Measurements from ENCODE around the gene KIF19.
A peak's percentile ranks its signal among the peaks of the same experiment; 100 is the strongest.

The KIF19 gene

GRCh38 chr17:74367206-74367605, 41.2 kb downstream of the KIF19 start, which contains the start of gene GPR142:
GPR142 (plus strand) TSS chr17:74367506; CDS start chr17:74369541, 2,035 bp downstream.
- no peak for DNase-seq

GRCh38 chr17:74368341-74369081, 42.5 kb downstream of the KIF19 start:
- peak; percentile 65 for DNase-seq

GRCh38 chr17:74369221-74369620, 43.2 kb downstream of the KIF19 start:
- DNase-seq = no peak

DNA sequence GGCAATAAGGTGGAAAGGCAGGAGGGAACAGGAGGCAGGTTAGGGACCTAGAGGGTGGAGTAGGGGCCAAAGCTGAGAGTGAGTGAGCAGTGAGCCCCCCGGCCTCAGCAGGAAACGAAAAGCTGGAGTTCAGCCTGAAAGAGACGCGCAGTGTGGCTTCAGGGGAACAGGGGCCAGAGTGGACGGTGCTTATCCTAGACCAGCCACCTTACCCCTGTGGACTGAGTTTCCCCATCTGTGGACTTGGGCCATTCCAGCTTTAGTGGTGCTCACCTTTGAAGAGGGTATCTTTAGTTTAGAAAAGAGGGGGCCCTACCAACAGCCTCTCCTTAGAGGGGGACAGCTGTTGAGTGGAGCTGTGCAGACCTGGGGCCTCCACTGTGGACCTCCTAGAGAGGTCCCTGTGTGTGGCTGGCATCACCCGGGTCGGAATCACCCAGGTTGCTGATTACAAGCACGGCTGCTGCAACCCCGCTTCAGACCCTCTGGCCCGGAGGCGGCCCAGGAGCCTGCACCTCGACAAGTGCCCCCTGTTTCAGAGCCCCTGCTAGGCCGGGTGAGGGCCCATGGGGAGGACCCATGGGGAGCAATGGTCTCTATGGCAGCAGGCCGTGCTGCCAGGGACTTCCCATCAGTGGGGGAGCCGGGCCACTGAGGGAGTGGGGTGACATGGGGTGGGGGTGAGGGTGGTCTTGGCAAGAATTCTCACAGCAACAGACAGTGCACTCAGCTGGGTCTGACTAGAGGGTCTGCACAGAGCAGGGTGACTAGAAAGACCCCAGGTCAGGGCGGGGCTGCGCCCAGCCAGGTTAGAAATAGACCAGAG, 43.9 kb downstream of the KIF19 start:
- DNase-seq = no peak

DNA sequence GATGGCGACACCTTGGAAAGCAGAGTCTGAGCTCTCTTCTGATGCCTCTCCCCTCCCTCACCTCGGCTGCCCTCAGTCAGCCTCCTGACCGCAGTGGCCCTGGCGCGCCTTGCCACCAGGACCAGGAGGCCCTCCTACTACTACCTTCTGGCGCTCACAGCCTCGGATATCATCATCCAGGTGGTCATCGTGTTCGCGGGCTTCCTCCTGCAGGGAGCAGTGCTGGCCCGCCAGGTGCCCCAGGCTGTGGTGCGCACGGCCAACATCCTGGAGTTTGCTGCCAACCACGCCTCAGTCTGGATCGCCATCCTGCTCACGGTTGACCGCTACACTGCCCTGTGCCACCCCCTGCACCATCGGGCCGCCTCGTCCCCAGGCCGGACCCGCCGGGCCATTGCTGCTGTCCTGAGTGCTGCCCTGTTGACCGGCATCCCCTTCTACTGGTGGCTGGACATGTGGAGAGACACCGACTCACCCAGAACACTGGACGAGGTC, 45.7 kb downstream of the KIF19 start:
- no peak for DNase-seq

GRCh38 chr17:74372426-74372825, 46.4 kb downstream of the KIF19 start:
- DNase-seq = no peak

GRCh38 chr17:74373838-74374606, 48.0 kb downstream of the KIF19 start:
- no peak for DNase-seq

GRCh38 chr17:74374858-74375257, 48.8 kb downstream of the KIF19 start:
- DNase-seq = no peak

DNA sequence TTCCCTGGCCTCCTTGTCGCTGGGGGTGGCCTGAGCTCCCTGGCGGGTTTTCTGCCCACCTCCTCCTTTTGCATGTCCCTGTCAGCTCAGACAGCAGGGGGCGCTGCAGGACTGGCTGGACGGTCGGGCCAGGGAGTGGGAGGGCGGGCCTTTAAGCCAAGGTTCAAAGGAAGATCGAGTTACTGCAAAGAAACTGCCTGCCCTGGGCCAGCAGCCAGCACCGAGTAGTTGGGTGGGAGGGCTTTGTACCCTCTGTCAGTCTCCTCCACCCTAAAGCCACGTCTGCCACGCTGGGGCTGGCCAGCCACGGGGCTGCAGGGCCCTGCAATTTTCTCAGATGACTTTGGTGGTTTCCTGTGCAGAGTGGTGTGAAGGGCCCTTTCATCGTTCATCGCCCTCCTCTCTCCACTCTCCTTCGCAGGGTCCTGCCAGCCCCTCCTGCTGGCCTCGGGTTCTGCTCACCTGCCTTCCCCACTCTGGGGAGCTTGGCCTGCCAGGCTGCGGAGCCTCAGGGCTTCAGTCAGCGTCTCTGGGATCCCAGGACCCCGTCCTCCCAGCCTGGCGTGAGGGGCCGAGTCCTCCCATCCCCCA, 53.6 kb downstream of the KIF19 start:
- DNase-seq = peak; percentile 79

DNA sequence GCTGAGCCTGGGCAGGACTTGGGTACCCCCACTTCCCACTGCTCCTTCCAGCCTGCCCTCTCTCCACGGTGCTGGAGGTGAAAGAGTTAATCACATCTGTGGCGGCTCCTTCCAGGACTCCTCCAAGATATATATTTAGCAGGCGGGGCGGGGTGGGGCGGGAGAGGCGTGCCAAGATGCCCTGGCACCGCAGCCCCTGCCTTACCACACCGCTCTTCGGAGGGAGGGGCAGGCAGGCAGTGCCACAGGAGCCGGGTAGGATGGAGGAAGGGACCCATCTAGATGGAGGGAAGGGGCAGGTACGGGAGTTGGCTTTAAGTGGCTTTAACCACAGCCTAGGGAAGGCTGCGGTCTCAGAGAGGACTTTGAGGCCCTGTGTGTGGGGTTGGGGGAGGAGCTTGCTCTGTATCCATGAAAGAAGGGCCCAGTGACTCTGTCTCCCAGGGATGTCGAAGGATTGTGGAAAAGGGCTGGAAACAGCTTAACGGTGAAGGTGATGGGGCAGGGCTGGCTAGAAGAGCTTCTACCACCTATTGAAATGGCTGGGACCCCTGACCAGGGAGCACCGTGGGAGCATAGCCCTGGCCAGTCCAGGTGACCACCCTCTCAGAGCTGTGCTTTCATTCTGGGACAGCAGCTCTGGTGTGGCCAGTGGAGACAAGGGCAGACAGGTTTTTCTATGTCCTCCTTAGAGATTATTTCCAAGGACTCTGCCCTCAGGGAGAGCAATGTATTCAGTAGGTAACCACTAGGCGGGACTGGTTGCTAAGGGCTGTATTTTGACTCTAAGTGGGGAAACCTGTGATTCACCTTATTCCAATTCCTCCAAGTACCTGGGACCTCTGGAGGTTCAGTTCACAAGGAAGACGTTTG, 54.3 kb downstream of the KIF19 start:
- no peak for DNase-seq

DNA sequence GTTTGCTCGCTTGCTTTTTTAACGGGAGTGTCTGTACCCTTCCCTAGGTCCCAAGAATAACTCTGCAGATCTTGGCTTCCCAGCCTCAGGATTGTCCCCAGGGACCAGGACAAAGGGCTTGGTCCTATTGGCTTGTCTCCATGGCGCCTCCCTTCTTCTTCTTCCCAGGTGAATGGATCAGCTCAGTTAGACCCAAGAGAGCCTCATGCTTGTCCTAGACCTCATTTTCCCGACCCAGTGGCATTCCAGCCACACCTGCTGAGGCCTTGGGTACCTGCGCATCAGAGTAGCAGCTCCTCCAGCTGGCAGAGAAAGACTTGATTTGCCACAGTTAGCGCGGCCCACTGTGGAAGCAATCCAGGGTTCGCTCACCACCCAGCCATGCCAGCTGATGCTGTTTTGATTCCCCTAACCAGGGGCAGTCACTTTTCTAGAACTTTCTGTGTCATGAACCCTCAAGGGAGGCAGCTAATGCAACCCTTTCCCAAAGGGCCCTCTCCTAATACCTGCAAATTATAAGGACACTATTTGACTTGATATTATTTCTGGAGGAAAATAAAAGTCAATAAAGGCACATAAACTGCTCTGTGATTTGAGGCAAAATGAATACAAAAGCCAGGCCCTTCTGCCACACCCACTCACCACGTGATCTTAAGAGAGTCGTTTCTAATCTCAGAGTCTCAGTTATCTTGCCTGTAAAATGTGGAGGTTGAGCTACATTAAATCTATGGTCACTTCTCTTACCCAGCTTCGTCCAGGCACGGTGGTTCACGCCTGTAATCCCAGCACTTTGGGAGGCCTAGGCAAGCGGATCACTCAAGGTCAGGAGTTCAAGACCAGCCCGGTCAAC, 55.2 kb downstream of the KIF19 start:
- no peak for DNase-seq

- no peak for DNase-seq
Observed at GRCh38 chr17:74383141-74383540, 57.1 kb downstream of the KIF19 start.

DNA sequence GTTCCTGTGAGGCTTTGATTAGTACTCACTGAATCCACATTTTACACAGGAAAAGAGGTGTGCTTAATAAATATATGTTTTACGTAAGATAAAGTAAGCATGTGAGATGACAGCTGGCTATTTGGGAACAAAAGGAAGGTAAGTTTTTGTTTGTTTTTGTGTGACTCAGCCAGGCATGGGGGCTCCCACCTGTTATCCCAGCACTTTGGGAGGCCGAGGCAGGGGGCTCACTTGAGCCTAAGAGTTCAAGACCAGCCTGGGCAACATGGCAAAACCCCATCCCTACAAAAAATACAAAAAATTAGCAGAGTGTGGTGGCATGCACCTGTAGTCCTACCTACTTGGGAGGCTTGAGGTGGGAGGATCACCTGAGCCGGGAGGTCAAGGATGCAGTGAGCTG, 59.2 kb downstream of the KIF19 start:
- DNase-seq = no peak

DNA sequence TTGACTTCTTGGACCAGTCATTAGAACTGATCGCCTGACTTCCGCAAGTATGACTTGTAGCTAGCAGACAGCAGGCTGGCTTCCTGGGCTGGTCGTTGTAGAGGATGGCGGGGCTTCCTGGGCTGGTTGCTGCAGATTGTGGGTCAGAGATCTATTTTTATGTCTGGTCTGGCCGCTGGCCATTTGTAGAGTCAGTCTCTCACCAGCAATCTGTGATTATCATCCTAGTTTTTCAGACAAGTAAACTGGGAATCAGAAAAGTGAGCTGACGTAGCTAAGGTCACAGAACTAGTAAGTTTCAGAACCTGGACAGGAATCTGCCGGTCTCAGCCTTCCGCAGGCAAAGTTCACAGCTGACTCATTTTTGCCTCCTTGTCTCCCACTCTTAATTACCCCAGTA, 60.4 kb downstream of the KIF19 start:
- DNase-seq = no peak

- no peak for DNase-seq
Observed at GRCh38 chr17:74387365-74388218, 61.6 kb downstream of the KIF19 start.

DNA sequence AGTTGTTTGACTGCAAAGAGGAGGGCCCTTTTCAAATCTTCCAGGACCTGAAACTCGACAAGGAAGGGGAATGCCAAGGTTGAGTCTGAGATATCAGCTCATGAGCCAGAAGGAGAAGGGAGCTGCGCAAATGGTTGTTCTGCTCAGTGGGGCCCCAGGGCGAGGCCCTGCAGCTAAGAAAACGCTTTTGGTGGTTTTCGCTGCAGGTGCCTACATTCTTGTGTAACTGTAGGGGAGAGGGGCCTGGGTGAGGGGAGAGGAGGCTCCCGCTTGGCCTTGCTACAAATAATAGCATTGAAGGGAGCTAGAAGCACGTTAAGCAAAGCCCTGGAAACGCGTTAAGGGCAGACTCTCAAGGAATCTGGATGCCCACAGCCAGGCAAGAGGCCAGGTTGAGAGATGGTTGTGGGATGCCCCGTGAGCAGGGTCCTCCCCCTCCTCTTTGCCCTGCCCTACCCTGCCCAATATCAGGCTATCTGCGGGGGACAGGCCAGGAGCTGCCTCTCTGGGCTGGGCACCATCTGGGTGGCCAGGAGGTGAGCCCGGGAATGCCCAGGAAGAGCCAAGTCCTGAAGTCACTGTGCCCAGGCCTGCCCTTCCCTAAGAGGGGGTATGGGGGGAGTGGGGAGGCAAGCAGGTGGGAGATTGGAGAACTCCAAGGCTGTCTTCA, 63.2 kb downstream of the KIF19 start:
- DNase-seq = no peak

- no peak for DNase-seq
Observed at GRCh38 chr17:74389937-74390679, 64.1 kb downstream of the KIF19 start.
